Measurements from ENCODE around the gene ABHD14A. TPM values are rescaled to one million over a fixed set of nuclear protein-coding genes. Genes with fewer than 3 reads are reported as not detected.
A peak's percentile ranks its signal among the peaks of the same experiment; 100 is the strongest.

ABHD14A gene
- total and polyA plus RNA-seq, 2 of the 13 experiments (the other 11 are each of a cell fraction or from before 2014, with no cell fraction given): 29.5 to 46.9 TPM

- TF ChIP-seq THAP9 (CRISPR knock-in tag; IDR thresholded peaks at IDR 0.05; ENCODE audit: borderline replicate concordance): no peak
- no peak for TF ChIP-seq TARDBP (CRISPR knock-in tag; IDR thresholded peaks at IDR 0.05)
- TF ChIP-seq ZNF550 (CRISPR knock-in tag; IDR thresholded peaks at IDR 0.05; ENCODE audit: borderline replicate concordance): no peak
- no peak for TF ChIP-seq MTF2 (CRISPR knock-in tag; IDR thresholded peaks at IDR 0.05; ENCODE audit: borderline replicate concordance)
- no peak for TF ChIP-seq CSRNP1 (CRISPR knock-in tag; IDR thresholded peaks at IDR 0.05)
- no peak for TF ChIP-seq ZNF879 (CRISPR knock-in tag; IDR thresholded peaks at IDR 0.05)
- TF ChIP-seq ZBTB7A (CRISPR knock-in tag; IDR thresholded peaks at IDR 0.05): peak; percentile 73
- TF ChIP-seq ZEB1 (IDR thresholded peaks at IDR 0.05; ENCODE audit: insufficient replicate concordance, low read depth): no peak
- TF ChIP-seq STAG1 (CRISPR knock-in tag; IDR thresholded peaks at IDR 0.05): peak; percentile 91
- 0 out of 2 replicates have a peak, but pooled peaks have one; percentile 29 for TF ChIP-seq THRA (CRISPR knock-in tag; IDR thresholded peaks at IDR 0.05; ENCODE audit: borderline replicate concordance)
- TF ChIP-seq TIGD3 (CRISPR knock-in tag; IDR thresholded peaks at IDR 0.05; ENCODE audit: borderline replicate concordance): no peak
- 0 out of 2 replicates have a peak, but pooled peaks have one; percentile 11 for TF ChIP-seq SAP130 (CRISPR knock-in tag; IDR thresholded peaks at IDR 0.05; ENCODE audit: low read depth)
- TF ChIP-seq LCORL (IDR thresholded peaks at IDR 0.05): no peak
- TF ChIP-seq LCORL (CRISPR knock-in tag; IDR thresholded peaks at IDR 0.05): no peak
- TF ChIP-seq CREB3 (CRISPR knock-in tag; IDR thresholded peaks at IDR 0.05): no peak
- peak; percentile 32; the same call in 1 of the 2 replicates for TF ChIP-seq MAZ (IDR thresholded peaks at IDR 0.05; ENCODE audit: borderline replicate concordance, low read depth, low read length)
- peak; percentile 59; the same call in 1 of the 2 replicates for TF ChIP-seq MAZ (CRISPR knock-in tag; IDR thresholded peaks at IDR 0.05; ENCODE audit: low read depth)
- no peak for TF ChIP-seq ZKSCAN1 (IDR thresholded peaks at IDR 0.05; ENCODE audit: low read length)
- TF ChIP-seq MIER3 (CRISPR knock-in tag; IDR thresholded peaks at IDR 0.05; ENCODE audit: borderline replicate concordance): 0 out of 2 replicates have a peak, but pooled peaks have one; percentile 34
- TF ChIP-seq GABPB1 (CRISPR knock-in tag; IDR thresholded peaks at IDR 0.05): peak; percentile 22; the same call in 1 of the 2 replicates
- TF ChIP-seq ZNF572 (CRISPR knock-in tag; IDR thresholded peaks at IDR 0.05): peak; percentile 54; the same call in 1 of the 2 replicates
- no peak for TF ChIP-seq NR2F6 (IDR thresholded peaks at IDR 0.05)
- TF ChIP-seq NR2F6 (CRISPR knock-in tag; IDR thresholded peaks at IDR 0.05): 0 out of 2 replicates have a peak, but pooled peaks have one; percentile 22
- TF ChIP-seq STAT5B (CRISPR knock-in tag; IDR thresholded peaks at IDR 0.05): no peak
Measured at GRCh38 chr3:52004163-52004787, 29.4 kb downstream of the ABHD14A start (continued).

Measured in HepG2 (cell line).